ENCODE results near the gene KHSRP. TPM values are rescaled to one million over a fixed set of nuclear protein-coding genes. Genes with fewer than 3 reads are reported as not detected.
A peak's percentile ranks its signal among the peaks of the same experiment; 100 is the strongest.

KHSRP gene
- total RNA-seq, 1 donor from 2014 or later, result 136 TPM

DNA sequence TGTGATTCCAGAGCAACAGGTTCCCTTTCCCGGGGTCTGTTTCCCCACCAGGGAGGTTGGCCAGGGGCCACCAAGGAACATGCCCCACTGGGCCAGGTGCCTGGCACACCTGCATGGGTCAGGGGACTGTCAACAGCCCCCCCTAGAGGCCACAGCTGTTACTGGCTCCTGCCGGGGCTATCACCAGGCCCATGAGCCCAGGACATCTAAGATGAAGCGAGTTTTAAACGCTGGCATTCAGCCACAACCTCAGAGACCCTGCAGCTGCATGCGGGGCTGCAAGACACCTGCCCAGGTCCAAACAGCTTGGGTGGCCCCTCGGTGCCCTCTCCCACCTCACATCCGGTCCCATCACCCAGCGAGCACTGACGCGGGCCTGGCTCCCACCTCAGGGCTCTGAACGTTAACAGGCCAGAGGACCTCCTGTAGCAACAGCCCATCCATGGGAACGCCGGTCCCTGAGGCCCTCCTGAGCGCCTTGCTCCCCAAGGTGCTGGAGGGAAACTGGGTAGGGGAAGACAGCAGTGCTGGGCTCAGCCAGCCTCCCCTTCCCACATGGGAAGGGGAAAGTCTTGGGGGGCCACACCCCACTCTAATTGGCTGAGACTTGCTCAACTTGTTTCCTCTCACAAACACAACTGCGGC, 12.0 kb downstream of the KHSRP start:
- H3K4me2 ChIP-seq, result no peak overlapping the region
- Mint-ChIP-seq H3K27ac (no peak overlapping the region), H3K36me3 (peaks cover 9% of the 10 kb centered on the region), H3K4me3 (no peak overlapping the region), H3K9me3 (no peaks in the 10 kb centered on the region), H3K27me3 (ENCODE audit: insufficient read depth, low read depth) (peaks cover 17% of the 10 kb centered on the region), H3K4me1 (no peaks in the 10 kb centered on the region)
- H3K27me3 ChIP-seq, result no peaks in the 10 kb centered on the region
- no peaks in the 10 kb centered on the region for H3K4me1 ChIP-seq
- no peak for TF ChIP-seq EZH2 (IDR thresholded peaks at IDR 0.05)
- TF ChIP-seq, protein P1, sequence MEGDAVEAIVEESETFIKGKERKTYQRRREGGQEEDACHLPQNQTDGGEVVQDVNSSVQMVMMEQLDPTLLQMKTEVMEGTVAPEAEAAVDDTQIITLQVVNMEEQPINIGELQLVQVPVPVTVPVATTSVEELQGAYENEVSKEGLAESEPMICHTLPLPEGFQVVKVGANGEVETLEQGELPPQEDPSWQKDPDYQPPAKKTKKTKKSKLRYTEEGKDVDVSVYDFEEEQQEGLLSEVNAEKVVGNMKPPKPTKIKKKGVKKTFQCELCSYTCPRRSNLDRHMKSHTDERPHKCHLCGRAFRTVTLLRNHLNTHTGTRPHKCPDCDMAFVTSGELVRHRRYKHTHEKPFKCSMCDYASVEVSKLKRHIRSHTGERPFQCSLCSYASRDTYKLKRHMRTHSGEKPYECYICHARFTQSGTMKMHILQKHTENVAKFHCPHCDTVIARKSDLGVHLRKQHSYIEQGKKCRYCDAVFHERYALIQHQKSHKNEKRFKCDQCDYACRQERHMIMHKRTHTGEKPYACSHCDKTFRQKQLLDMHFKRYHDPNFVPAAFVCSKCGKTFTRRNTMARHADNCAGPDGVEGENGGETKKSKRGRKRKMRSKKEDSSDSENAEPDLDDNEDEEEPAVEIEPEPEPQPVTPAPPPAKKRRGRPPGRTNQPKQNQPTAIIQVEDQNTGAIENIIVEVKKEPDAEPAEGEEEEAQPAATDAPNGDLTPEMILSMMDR (IDR thresholded peaks at IDR 0.05), result peak; percentile 76
- H3K4me3 ChIP-seq, result no peak overlapping the region
- no peak overlapping the region for H3K9ac ChIP-seq
- H4K20me1 ChIP-seq (ENCODE audit: low read depth), result peaks cover 57% of the 10 kb centered on the region
- no peaks in the 10 kb centered on the region for H3K9me3 ChIP-seq (ENCODE audit: low read depth)
- H3F3A ChIP-seq (ENCODE audit: low read depth), result peaks cover 45% of the 10 kb centered on the region
- no peaks in the 10 kb centered on the region for H3K36me3 ChIP-seq
- DNase-seq (ENCODE audit: low spot score), result peak; percentile 68
- peak overlapping the region; percentile 81 for H3K27ac ChIP-seq
- H3K79me2 ChIP-seq (ENCODE audit: low read depth), result peaks cover 7% of the 10 kb centered on the region
- no peak overlapping the region for H2AFZ ChIP-seq (replicated peaks)

DNA sequence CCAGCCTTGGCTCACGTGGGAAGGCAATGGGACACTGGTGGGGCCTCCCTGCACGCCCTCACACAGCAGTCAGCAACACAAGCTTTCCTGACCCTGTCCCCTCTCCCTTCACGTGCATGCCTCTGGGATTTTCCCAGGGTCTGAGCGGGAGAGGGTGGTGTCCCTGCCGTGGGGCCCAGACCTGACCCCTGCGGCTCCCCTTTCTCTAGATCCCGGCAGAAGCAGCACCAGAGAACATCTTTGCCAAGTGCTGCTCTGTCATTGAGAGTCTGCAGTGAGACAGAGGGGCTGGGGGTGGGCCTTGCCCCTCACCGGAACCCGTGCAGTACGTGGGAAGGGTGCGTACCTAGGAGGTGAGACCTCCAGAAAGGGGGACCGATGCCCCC, 12.6 kb downstream of the KHSRP start:
- H3K4me2 ChIP-seq, result no peak overlapping the region

DNA sequence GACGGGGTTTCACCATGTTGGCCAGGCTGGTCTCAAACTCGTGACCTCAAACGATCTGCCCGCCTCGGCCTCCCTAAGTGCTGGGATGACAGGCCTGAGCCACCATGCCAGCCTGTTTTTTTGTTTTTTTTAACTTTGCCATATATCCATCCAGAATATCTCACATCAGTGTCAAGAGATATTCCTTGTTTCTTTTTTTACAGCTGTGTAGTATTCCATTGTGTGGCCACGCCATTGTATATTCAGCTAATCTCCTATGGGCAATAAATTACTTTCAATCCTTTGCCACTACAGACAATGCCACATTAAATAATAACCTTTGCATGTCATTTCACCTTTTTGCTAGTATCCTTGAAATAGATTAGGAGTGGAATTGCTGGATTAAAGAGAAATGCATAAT, 15.3 kb downstream of the KHSRP start:
- Mint-ChIP-seq H3K27ac (no peak overlapping the region), H3K4me1 (no peaks in the 10 kb centered on the region), H3K9me3 (no peaks in the 10 kb centered on the region), H3K4me3 (no peak overlapping the region), H3K27me3 (ENCODE audit: insufficient read depth, low read depth) (peaks cover 10% of the 10 kb centered on the region), H3K36me3 (peaks cover 7% of the 10 kb centered on the region)
- H3K36me3 ChIP-seq, result no peaks in the 10 kb centered on the region
- H3K79me2 ChIP-seq (ENCODE audit: low read depth), result no peaks in the 10 kb centered on the region
- peaks cover 26% of the 10 kb centered on the region for H3F3A ChIP-seq (ENCODE audit: low read depth)
- H3K4me3 ChIP-seq, result no peak overlapping the region
- no peak for DNase-seq (ENCODE audit: low spot score)
- no peaks in the 10 kb centered on the region for H3K9me3 ChIP-seq (ENCODE audit: low read depth)
- H3K9ac ChIP-seq, result no peak overlapping the region
- no peak overlapping the region for H3K4me2 ChIP-seq
- peaks cover 25% of the 10 kb centered on the region for H4K20me1 ChIP-seq (ENCODE audit: low read depth)
- no peak overlapping the region for H2AFZ ChIP-seq (replicated peaks)
- H3K27ac ChIP-seq, result no peak overlapping the region
- H3K4me1 ChIP-seq, result no peaks in the 10 kb centered on the region
- TF ChIP-seq, protein P1 (IDR thresholded peaks at IDR 0.05), result no peak
- TF ChIP-seq EZH2 (IDR thresholded peaks at IDR 0.05), result no peak
- TF ChIP-seq EZH2phosphoT487 (IDR thresholded peaks at IDR 0.05), result no peak
- H3K27me3 ChIP-seq, result no peaks in the 10 kb centered on the region

More for the DNA sequence above, 12.6 kb downstream of the KHSRP start:
- Histone ChIP-seq H3K9ac (no peak overlapping the region), H3K4me1 (no peaks in the 10 kb centered on the region), H3K79me2 (ENCODE audit: low read depth) (peaks cover 2% of the 10 kb centered on the region), H3K36me3 (no peaks in the 10 kb centered on the region), H3K27me3 (no peaks in the 10 kb centered on the region), H3K4me3 (no peak overlapping the region), H3K27ac (peak overlapping the region; percentile 58), H4K20me1 (ENCODE audit: low read depth) (peaks cover 52% of the 10 kb centered on the region), H3K9me3 (ENCODE audit: low read depth) (no peaks in the 10 kb centered on the region), H3F3A (ENCODE audit: low read depth) (peaks cover 42% of the 10 kb centered on the region), H2AFZ (replicated peaks) (no peak overlapping the region)
- Mint-ChIP-seq H3K36me3 (peaks cover 9% of the 10 kb centered on the region), H3K27me3 (ENCODE audit: insufficient read depth, low read depth) (peaks cover 14% of the 10 kb centered on the region), H3K4me1 (no peaks in the 10 kb centered on the region), H3K27ac (no peak overlapping the region), H3K4me3 (no peak overlapping the region), H3K9me3 (no peaks in the 10 kb centered on the region)
- no peak for TF ChIP-seq EZH2 (IDR thresholded peaks at IDR 0.05)
- TF ChIP-seq, protein P1 (IDR thresholded peaks at IDR 0.05), result no peak
- TF ChIP-seq EZH2phosphoT487 (IDR thresholded peaks at IDR 0.05), result no peak
- DNase-seq (ENCODE audit: low spot score), result no peak
